ENCODE data around the gene CLK1. TPM values are rescaled to one million over a fixed set of nuclear protein-coding genes. Genes with fewer than 3 reads are reported as not detected.

Gene CLK1
- total RNA-seq, 2 donors from 2014 or later = 54.9 to 62.8 TPM

DNA sequence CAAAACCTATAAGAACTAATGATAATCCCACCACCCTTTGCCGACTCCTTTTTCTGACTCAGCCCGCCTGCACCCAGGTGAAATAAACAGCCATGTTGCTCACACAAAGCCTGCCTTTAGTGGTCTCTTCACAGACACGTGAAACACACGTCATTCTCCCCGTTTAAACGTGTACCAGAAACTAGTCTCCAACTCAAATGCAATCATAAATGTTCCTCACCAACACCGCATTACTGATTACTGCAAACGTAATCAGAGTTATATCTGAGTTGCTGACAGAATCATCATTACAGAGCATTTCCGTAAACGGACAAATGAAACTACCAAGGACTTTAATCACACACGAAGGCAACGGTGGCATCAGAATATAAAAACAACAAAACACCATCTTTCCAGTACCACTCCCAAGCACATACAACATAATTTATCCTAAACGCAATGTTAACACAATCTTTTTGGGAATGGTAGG is 1.9 kb downstream of the CLK1 start:
- Histone ChIP-seq H3K9me3 (ENCODE audit: control insufficient read depth, low read length) (no peaks in the 10 kb centered on the region), H3K36me3 (ENCODE audit: control insufficient read depth, insufficient read depth, low read length) (peaks cover 45% of the 10 kb centered on the region), H3K27ac (ENCODE audit: low read depth, low read length) (peak overlapping the region; percentile 12), H3K4me1 (ENCODE audit: control insufficient read depth, insufficient read depth, low read length) (no peaks in the 10 kb centered on the region), H3K9ac (ENCODE audit: extremely low read depth, low read length, poor library complexity, severe bottlenecking) (peak overlapping the region; percentile 99), H3K4me3 (ENCODE audit: low read length) (peak overlapping the region; percentile 91), H3K27me3 (ENCODE audit: control insufficient read depth, insufficient read depth, low read length, poor library complexity, severe bottlenecking) (no peaks in the 10 kb centered on the region)
- H3K4me1 Mint-ChIP-seq = peaks cover 13% of the 10 kb centered on the region
- peak overlapping the region; percentile 92 for H3K4me3 Mint-ChIP-seq
- DNase-seq = peak; percentile 67
- no peaks in the 10 kb centered on the region for H3K9me3 Mint-ChIP-seq
- WGBS, 2 experiments (ENCODE audit: insufficient coverage in 1 of 2, insufficient read length in 1 of 2) = 3% methylated on average over 10 to 13 of the region's 13 CpGs
- peaks cover 1% of the 10 kb centered on the region for H3K27me3 Mint-ChIP-seq (ENCODE audit: insufficient read depth)
- peak overlapping the region; percentile 99 for H3K27ac Mint-ChIP-seq
- peaks cover 45% of the 10 kb centered on the region for H3K36me3 Mint-ChIP-seq (ENCODE audit: low read depth)
- TF ChIP-seq, protein P1, sequence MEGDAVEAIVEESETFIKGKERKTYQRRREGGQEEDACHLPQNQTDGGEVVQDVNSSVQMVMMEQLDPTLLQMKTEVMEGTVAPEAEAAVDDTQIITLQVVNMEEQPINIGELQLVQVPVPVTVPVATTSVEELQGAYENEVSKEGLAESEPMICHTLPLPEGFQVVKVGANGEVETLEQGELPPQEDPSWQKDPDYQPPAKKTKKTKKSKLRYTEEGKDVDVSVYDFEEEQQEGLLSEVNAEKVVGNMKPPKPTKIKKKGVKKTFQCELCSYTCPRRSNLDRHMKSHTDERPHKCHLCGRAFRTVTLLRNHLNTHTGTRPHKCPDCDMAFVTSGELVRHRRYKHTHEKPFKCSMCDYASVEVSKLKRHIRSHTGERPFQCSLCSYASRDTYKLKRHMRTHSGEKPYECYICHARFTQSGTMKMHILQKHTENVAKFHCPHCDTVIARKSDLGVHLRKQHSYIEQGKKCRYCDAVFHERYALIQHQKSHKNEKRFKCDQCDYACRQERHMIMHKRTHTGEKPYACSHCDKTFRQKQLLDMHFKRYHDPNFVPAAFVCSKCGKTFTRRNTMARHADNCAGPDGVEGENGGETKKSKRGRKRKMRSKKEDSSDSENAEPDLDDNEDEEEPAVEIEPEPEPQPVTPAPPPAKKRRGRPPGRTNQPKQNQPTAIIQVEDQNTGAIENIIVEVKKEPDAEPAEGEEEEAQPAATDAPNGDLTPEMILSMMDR (conservative IDR thresholded peaks at IDR 0.05) = no peak

DNA sequence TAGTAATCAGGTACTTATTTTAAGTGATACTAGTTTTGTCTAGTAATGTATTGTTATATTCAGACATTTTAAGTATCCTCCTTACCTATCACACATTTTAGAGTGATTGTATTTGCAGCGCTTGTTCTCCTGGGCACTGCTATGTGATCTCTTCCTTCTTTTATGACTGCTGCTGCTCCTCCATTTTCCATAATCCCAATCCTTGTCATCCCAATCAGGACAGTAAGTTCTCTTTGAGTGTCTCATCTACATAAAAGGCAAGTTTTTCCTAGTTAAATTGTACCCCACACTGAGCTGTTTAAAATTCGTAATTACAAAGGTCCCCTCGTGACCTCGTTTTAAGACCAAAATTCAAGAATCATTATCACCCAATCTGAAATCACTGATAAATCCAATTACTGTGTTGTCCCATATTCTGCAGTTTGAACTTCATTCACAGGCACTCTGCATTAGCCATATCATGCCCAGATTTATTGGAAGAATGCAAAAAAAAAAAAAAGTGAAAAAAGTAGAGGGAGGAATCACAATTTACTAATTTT is 2.8 kb downstream of the CLK1 start:
- DNase-seq = no peak
- Mint-ChIP-seq H3K9me3 (no peaks in the 10 kb centered on the region), H3K36me3 (ENCODE audit: low read depth) (peaks cover 53% of the 10 kb centered on the region), H3K27me3 (ENCODE audit: insufficient read depth) (no peaks in the 10 kb centered on the region), H3K4me3 (peak overlapping the region; percentile 92), H3K4me1 (peaks cover 13% of the 10 kb centered on the region), H3K27ac (peak overlapping the region; percentile 99)
- no peaks in the 10 kb centered on the region for H3K27me3 ChIP-seq (ENCODE audit: control insufficient read depth, insufficient read depth, low read length, poor library complexity, severe bottlenecking)
- no peak overlapping the region for H3K27ac ChIP-seq (ENCODE audit: low read depth, low read length)
- H3K9ac ChIP-seq (ENCODE audit: extremely low read depth, low read length, poor library complexity, severe bottlenecking) = peak overlapping the region; percentile 99
- 54 to 63% methylated on average over 4 of the region's 4 CpGs for WGBS, 2 experiments (ENCODE audit: insufficient coverage in 1 of 2, insufficient read length in 1 of 2)
- TF ChIP-seq, protein P1 (conservative IDR thresholded peaks at IDR 0.05) = no peak
- H3K36me3 ChIP-seq (ENCODE audit: control insufficient read depth, insufficient read depth, low read length) = peaks cover 54% of the 10 kb centered on the region
- peak overlapping the region; percentile 91 for H3K4me3 ChIP-seq (ENCODE audit: low read length)
- no peaks in the 10 kb centered on the region for H3K4me1 ChIP-seq (ENCODE audit: control insufficient read depth, insufficient read depth, low read length)
- no peaks in the 10 kb centered on the region for H3K9me3 ChIP-seq (ENCODE audit: control insufficient read depth, low read length)

DNA sequence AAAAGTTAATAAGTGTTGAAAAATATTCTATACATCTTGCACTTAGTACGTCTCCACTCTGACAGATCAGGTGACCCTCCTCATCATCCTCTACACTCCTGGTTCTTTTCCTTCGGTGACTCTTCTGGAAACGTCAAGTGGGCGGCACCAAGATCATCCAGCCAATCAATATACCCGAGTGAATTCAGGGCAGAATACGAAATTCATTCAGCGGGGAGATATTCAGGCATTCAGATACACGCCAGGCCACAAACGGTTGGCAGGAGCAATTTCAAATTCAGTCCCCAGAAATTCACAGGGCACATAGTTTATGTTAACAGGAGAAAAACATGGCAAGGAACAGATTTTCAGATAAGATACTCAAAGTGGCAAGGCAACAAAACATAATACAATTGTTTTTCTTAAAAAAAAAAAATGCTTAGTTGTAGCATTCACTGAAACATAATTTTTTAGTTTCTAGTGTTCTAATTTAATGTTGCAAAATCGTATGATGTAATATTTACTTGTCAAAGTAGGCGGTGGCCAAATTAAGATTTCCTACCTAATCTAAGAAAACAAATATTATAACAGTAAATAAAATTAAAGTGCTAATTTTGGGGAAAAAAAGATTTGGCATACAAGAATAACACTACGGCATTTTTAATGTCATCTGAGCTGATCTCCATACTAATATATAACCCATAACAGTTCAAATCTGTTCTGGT is 4.2 kb downstream of the CLK1 start:
- Histone ChIP-seq H3K36me3 (ENCODE audit: control insufficient read depth, insufficient read depth, low read length) (peaks cover 68% of the 10 kb centered on the region), H3K9ac (ENCODE audit: extremely low read depth, low read length, poor library complexity, severe bottlenecking) (no peak overlapping the region), H3K9me3 (ENCODE audit: control insufficient read depth, low read length) (no peaks in the 10 kb centered on the region), H3K27ac (ENCODE audit: low read depth, low read length) (no peak overlapping the region), H3K27me3 (ENCODE audit: control insufficient read depth, insufficient read depth, low read length, poor library complexity, severe bottlenecking) (no peaks in the 10 kb centered on the region), H3K4me1 (ENCODE audit: control insufficient read depth, insufficient read depth, low read length) (no peaks in the 10 kb centered on the region), H3K4me3 (ENCODE audit: low read length) (peak overlapping the region; percentile 91)
- H3K27me3 Mint-ChIP-seq (ENCODE audit: insufficient read depth) = no peaks in the 10 kb centered on the region
- DNase-seq = no peak
- H3K27ac Mint-ChIP-seq = no peak overlapping the region
- H3K4me1 Mint-ChIP-seq = peaks cover 13% of the 10 kb centered on the region
- peaks cover 60% of the 10 kb centered on the region for H3K36me3 Mint-ChIP-seq (ENCODE audit: low read depth)
- TF ChIP-seq, protein P1 (conservative IDR thresholded peaks at IDR 0.05) = no peak
- no peaks in the 10 kb centered on the region for H3K9me3 Mint-ChIP-seq
- WGBS, 2 experiments (ENCODE audit: insufficient coverage in 1 of 2, insufficient read length in 1 of 2) = 93 to 96% methylated on average over 7 to 9 of the region's 12 CpGs
- no peak overlapping the region for H3K4me3 Mint-ChIP-seq

Measured in endodermal cell (in vitro differentiated cells).